GM12874 (cell line): ENCODE data around the gene SMURF1.

Experiments used
- TF ChIP-seq, protein P1 (sequence below): IDR thresholded peaks from 2 replicates; pipeline ENCODE4 v1.5.1; 2011; ENCODE audit warnings: low read depth, mild to moderate bottlenecking, control low read depth, low read length, moderate library complexity; ENCODE audit not compliant: insufficient read depth

SMURF1 gene

DNA sequence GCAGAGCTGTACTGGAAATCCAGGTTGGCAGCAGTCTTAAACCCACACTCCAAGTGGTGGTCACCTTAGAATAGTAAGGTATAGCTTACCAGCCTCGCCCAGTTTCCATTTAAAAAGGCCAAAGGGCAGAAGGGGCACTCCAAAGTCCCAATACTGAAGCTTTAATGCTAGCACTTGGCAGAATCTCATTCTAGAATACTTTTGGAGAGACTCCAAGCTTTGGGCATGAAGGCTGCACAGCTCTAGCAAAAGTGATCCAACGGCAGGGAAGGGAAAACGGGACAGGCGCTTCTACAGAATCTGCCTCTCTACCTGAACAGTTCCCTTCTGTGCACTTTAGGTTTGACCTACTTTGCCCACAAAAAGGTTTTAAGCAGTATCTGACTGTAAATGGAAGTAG is 19.7 kb downstream of the SMURF1 start:
- TF ChIP-seq, protein P1, sequence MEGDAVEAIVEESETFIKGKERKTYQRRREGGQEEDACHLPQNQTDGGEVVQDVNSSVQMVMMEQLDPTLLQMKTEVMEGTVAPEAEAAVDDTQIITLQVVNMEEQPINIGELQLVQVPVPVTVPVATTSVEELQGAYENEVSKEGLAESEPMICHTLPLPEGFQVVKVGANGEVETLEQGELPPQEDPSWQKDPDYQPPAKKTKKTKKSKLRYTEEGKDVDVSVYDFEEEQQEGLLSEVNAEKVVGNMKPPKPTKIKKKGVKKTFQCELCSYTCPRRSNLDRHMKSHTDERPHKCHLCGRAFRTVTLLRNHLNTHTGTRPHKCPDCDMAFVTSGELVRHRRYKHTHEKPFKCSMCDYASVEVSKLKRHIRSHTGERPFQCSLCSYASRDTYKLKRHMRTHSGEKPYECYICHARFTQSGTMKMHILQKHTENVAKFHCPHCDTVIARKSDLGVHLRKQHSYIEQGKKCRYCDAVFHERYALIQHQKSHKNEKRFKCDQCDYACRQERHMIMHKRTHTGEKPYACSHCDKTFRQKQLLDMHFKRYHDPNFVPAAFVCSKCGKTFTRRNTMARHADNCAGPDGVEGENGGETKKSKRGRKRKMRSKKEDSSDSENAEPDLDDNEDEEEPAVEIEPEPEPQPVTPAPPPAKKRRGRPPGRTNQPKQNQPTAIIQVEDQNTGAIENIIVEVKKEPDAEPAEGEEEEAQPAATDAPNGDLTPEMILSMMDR: no peak

DNA sequence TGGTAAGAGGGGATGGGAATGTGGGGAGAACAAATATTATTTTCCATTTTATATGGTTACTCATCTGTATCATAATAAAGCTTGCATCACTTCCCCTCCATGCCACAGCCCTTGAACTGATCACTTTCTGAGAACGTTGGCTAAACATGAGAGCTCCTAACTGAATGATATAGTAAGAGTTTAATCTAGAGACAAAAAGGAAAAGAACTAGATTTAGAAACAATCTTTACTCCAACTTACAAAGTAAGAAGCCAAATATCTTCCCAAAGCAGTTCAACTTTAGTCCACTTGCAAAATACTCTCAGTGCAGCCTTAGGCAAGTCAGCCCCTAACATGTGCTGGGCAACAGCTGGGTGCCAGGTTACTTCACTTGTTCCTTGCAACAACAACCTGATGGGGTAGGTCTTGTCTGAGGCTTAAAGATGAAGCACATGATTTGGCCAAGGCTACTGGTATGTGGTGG is 20.3 kb downstream of the SMURF1 start:
- TF ChIP-seq, protein P1: no peak

DNA sequence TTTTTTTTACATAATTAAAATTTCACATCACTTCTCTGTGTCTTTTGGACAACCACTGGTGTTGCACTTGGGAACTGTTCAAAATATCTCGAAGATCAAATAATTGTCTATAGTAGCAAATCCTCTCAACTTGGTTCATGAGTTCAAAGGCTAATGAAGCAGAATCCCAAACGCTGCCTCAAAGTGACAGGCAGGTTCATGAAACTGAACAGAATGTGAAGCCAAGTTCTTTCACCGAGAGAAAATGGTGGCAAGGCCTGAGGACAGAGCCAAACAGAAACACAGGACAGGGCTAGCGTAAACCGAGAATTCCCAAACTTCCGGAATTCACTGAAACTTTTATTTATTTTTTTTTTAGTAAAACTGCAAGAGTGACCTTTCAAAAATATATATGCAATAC is 21.1 kb downstream of the SMURF1 start:
- TF ChIP-seq, protein P1: no peak

DNA sequence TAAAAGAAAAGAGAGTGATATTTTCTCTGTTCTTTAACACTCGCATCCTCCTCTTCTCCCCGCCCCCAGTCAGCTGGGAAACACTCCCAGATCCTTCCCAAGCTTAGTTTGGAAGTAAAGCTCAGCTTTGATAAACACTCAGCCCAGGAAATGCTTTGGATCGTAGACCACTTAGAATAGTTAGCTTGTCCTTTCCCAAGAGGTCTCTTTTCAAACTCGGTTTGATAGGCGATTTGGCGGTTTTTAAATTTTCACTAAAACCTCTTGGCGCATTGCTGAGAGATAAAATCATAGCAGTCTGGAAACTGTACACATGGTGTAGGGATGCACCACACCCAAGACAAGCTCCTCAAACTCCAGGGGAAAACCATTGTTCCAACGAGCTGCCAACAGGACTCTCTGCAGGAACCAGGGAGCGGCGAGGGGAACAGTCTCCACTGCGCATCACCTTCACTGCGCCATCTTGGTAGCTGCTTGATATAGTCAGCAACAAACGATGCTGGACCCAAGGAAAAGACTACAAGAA is 22.3 kb downstream of the SMURF1 start:
- TF ChIP-seq, protein P1: no peak

DNA sequence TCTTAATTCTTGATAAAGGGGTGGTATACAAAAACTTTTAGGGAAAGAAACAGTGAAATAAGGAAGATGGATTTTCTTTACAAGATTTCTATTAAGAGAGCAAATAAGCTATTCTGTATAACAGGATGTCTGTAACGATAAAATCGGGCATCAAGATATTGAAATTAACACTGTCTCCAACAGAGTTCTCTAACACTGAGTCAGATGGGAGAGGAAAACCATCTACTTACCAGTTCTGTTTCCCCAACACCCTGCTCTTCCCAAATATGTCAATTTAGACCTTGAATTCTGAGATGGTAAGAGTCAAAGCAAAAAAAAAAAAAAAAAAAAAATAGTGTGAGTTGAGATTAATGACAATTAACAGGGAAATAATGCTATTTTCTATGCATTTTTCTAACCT is 23.0 kb downstream of the SMURF1 start:
- TF ChIP-seq, protein P1: no peak

DNA sequence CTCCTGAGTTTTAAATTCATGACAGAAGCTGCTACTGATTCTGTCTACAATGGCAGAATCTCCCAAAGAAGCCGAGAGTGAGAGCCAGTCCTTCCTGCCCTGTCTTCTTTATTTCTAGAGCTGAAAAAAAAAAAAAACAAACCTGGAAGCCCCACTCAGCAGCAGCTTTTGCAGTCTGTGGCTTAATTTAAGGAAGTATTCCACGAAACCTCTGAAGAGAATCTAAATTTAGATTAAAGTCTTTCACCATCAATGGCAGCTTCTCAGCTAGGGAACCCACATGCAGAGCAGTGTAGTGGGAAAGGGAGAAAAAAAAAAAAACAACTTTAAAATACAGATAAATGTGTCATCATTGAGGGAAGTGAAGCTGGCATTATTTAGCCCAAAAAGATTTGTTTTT is 23.4 kb downstream of the SMURF1 start:
- TF ChIP-seq, protein P1: no peak

DNA sequence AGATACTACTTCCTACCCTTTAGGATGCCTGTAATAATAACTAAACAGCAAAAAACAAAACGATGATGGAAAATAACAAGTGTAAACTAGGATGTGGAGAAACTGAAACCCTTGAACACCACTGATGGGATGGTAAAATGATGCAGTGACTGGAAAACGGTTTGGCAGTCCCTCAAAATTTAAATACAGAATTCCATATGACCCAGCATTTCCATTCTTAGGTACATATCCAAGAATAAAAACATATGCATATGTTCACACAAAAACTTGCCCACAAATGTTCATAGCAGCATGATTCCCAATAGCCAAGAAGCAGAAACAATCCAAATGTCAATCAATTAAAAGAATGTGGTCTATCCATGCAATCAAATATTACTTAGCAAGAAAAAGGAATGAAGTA is 25.8 kb downstream of the SMURF1 start:
- TF ChIP-seq, protein P1: no peak
